HG03108 (cell line): Measurements from ENCODE around the gene GPR160.
"Not testable (repeated sequence)": the region's sequence is repeated elsewhere in the genome, so short reads cannot be mapped to it uniquely, and the experiment has no call there.

ENCODE experiments used
- ATAC-seq: cut with Tn5 transposase; IDR thresholded peaks from one replicate; pipeline ENCODE4 v1.9.1; 2021; ENCODE audit warnings: moderate library complexity; ENCODE audit not compliant: unreplicated experiment

GPR160 gene

GRCh38 chr3:170037463-170038433 lies at the start of gene GPR160:
Gene GPR160 (plus strand): TSS chr3:170037995. CDS start chr3:170083973, 45,978 bp downstream.
- ATAC-seq = peak; percentile 90

DNA sequence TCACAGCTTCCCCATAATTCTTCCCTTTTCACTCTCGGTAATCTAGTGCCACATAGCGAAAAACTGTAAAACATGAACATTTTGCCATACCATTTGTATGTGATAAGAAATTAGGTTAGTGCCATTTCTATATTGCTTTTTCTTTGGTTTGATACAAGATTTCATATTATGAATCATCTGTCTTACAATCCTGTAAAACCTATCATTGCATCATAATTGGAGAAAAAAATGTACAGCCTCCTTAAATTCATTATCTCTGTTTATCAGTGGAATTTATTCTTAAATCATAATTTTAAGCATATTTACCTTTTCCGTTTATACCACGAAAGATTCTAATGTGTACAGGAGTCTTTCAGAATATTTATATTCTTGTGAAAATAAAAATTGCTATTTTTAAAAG lies 47.4 kb upstream of the GPR160 start:
- ATAC-seq = no peak

DNA sequence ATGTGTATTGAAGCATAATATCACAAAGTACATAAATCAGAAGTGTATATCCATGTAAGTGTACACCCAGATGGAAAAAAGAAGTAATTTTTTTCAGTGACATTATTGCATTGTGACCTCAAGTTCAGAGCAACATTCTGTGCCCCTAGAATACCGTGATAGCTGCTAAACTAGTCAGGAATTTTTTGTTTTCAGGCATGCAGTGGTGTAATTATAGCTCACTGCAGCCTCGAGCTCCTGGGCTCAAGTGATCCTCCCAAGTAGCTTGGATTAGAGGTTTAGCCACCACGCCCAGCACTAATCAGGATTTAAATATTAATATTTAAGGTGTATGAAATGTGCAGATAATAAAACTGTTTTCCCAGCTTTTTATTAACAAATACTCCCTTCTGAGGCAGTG lies 45.6 kb upstream of the GPR160 start:
- no peak for ATAC-seq

- ATAC-seq = no peak
Measured at GRCh38 chr3:169992781-169993180, 45.0 kb upstream of the GPR160 start.

DNA sequence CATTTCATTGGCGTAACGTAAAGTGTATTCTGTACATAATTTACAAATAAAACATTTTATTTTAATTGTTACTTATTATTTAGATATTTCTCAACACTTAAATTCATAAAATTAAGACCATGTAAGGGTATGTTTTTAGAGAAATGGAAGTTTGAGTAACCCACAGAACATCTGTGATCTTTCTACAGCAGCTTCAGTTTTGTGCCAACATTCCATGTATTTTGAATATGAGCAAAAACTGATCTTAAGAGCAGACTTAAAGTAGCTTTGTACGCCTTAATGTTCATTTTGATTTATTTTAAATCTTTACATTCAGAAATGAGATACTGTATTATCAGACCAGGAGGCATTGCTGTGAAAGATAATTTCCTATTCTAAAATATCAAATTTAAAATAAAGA lies 44.0 kb upstream of the GPR160 start:
- no peak for ATAC-seq

- ATAC-seq = no peak
Measured at GRCh38 chr3:169996063-169996462, 41.7 kb upstream of the GPR160 start.

- ATAC-seq = no peak
Measured at GRCh38 chr3:169998668-169999131, 39.1 kb upstream of the GPR160 start.

DNA sequence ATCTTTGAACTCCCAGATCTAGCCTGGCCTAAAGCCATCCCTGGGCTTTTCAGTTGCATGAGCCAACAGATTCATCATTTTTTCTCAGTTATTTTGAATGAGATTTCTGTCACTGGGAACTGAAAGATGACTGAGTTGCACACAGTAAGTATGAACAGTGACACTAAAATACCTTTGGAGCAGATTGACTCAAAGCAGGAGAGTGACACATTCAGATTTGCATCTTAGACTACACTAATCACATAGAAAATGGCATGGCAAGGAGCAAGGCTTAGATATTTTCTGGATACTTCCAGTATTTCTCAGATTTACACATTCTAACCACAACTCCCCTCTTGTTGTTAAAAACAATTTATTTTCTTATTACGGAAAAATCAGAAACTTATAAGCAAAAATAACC lies 38.4 kb upstream of the GPR160 start:
- peak; percentile 81 for ATAC-seq

- no peak for ATAC-seq
Measured at GRCh38 chr3:170000051-170000450, 37.7 kb upstream of the GPR160 start.

DNA sequence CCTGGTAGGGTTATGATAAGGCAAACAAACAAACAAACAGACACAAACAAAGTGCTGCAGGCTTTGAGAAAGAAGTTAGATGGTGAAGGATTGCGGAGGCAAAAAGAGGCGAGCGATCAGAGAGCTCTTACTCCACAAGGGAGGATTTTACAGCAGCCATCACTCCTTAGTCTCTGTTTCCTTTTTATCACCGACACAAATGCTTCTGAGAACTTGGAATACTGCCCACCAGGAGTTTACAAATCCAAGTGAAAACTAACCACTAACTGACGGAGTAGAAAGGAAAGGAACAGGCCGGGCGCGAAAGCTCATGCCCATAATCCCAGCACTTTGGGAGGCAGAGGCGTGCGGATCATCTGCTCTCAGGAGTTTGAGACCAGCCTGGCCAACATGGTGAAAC lies 35.6 kb upstream of the GPR160 start:
- ATAC-seq = no peak

GRCh38 chr3:170002879-170003278 lies 34.9 kb upstream of the GPR160 start:
- ATAC-seq = no peak

DNA sequence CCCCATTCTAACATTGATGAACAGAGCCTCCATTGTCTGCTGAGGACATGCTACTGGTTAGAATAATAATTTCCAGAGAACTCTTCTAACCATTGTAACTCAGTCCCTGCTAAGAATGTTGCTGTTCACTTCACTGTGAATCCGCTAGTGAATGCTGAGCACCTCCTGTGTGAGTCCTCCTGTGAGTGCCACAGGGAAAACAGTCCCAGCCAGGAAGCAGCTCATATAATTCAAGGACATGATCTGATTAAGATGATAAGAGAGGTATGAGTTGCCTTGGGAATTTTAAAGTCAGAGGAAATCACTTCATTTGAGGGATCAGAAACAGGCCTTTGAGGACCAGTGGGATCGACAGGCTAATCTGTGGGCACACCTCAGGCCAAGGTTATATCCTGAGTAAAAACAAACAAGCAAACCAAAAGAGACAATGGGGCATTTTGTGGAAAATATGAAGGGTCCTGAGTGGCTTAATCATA lies 33.9 kb upstream of the GPR160 start:
- ATAC-seq = no peak

DNA sequence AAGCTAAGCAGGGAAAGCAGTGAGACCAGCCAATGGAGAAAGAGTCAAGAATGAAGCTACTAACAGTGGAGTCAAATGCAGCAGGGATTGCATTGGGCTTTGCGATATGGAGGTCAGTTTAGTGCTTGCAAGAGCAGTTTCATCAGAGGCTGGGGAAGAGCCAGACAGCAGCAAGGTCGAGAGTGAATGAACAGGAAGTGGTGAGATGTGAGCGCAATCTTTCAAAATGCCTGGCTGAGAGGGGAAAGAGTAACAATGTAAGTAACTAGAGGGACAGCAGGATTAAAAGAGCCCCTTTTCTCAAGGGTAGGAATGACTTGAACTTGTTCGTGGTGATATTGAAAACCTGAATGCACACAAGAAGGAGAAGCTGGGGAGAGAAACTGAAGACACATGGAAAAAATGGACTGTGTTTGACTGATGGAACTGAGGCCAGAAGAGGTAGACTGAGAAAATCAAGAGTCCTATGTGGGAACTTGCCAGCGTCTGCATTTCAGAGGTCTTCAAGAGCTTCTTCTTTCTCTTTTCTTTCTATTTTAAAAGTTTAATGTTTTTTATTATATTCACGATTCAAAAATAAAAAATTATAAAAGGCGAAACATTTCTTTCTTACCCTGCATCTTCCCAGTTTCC lies 30.6 kb upstream of the GPR160 start:
- ATAC-seq = peak; percentile 91

GRCh38 chr3:170010498-170010897 lies 27.3 kb upstream of the GPR160 start:
- no peak for ATAC-seq

DNA sequence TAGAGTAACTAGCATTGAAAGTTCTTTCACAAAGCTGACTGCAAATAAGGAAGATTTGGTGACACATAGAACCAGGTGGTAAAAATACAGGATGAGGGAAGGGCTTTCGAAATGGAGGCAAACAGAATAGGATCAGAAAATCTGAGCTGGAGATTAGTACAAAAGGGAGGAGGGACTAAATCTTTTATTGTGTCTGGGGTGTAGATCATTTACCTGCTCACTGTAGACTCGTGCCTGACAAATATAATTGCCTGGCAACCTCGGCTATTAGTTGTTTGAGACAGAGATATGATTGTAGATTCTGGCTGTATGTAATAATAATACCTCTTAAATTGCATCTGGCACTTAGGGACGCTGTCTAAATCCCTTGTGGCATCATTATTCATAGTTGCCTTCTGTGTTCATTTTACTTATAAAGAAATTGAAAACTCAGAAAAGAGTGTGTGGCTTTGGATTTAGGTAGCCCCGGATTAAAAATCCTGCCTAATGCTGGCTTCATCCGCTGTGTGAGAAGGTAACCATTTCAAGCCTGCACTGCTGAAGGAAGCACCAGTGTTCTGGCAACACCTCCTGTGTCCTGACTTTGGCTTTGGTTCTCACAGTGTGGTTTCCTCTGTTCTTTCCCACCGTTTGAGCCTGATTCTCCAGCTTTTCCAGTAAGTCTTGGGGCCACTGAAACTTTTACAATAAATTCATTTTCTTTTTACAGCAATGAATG lies 25.0 kb upstream of the GPR160 start:
- no peak for ATAC-seq

DNA sequence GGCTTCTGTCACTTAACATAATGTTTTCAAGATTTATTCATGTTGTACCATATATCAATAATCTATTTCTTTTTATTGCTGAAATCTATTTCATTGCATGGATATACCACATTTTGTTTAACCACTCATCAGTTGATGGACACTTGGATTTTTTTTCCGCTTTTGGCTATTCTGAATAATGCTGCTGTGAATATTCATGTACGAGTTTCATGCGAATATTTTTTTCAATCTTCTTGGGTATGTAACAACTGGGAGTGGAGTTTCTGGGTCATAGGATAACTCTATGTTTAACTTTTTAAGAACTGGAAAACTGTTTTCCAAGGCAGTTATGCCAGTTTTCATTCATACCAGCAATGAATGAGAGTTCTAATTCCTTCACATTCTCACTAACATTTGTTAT lies 21.7 kb upstream of the GPR160 start:
- no peak for ATAC-seq

GRCh38 chr3:170019306-170019705 lies 18.5 kb upstream of the GPR160 start:
- ATAC-seq = not testable (repeated sequence)

GRCh38 chr3:170021083-170021482 lies 16.7 kb upstream of the GPR160 start:
- ATAC-seq = no peak

DNA sequence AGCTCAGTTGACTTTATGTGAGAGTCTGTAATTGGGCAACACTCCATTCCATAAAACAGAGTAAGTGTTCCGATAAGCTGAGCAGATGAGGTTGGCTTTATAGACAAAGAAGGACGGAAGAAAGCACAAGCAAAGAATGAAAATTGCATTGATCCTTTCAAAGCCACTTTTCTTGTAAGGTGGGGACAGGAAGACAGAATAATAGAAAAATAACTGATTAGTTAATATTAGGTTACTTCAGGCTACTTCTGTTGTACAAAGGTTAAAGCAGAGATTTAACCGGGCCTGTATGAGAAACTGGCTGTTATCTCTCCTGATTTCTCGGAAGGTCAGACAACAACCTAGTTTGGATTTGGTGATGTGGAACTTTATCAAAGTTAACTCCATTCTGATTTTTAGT lies 15.5 kb upstream of the GPR160 start:
- ATAC-seq = no peak

DNA sequence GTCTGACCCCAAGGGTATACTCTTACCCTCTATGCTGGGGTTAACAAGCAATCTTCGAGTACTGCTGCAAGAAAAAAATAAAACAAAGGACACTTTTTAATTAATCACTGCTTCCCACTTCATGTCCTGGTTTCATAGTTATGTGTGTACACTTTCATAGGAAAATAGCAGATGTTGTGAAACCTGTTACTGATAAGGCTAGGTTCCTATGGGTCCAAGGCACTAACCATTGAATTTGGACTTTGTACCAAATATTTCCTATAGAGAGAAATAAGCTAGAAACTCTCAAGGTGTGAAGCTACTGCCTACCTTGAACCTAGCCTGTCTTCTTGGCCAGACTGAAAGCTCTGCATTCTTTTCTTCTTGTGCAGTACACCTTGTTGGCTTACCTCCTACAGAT lies 14.6 kb upstream of the GPR160 start:
- ATAC-seq = no peak

GRCh38 chr3:170024581-170024980 lies 13.2 kb upstream of the GPR160 start:
- no peak for ATAC-seq
